Measurements from ENCODE around the gene SPIN2B. TPM values are rescaled to one million over a fixed set of nuclear protein-coding genes. Genes with fewer than 3 reads are reported as not detected.
"Not testable (repeated sequence)": the region's sequence is repeated elsewhere in the genome, so short reads cannot be mapped to it uniquely, and the experiment has no call there.

The SPIN2B gene
- total RNA-seq, 1 donor from 2014 or later = 5.2 TPM

DNA sequence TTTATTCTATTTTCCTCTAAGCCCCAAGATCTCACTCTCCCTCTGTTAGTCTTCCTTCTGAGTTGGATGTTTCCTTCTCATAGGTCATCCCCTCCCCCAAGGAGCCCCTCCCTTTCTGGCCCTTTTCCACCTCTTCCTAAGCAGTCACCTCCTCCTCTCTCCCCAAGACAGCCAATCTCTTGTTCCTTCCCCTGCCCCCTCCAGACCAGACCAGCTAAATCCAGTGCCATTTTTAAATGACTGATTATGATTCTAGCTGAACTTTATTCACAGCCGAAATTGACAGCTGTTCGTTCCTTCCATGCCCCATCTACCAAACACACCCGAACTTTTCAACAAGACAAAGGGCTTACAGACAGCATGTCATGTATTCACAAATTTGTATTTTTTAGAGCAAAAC, 13.9 kb upstream of the SPIN2B start:
- no peak for DNase-seq (ENCODE audit: low read depth)
- no peak for TF ChIP-seq CTCF (IDR thresholded peaks at IDR 0.05; ENCODE audit: insufficient read depth, low read length, poor library complexity, severe bottlenecking)
- H3K27me3 ChIP-seq (ENCODE audit: control insufficient read depth, insufficient read depth, low read length) = no peaks in the 10 kb centered on the region
- H3K36me3 ChIP-seq (ENCODE audit: control insufficient read depth, insufficient read depth, low read length) = no peaks in the 10 kb centered on the region
- no peak overlapping the region for H3K4me3 ChIP-seq (ENCODE audit: low read depth, low read length)

DNA sequence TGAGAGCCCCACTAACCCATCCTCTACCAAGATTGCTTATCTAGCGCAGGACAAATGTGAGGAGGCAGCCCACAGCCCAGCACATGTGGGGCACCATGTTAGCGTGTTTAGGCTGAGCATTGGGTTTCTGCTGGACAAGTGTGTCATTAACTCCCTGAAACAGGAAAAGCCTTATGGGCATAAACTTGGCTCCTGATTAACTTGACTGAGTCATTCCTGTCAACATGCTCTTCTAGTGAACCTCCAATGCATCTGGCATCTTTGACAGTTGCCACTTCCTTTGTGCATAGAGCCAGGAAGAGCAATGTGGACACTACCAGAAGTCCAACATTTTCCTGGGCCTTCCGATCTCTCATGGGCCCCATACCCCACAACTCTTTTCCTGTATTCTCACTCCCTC, 13.4 kb upstream of the SPIN2B start:
- no peak for DNase-seq (ENCODE audit: low read depth)
- H3K4me3 ChIP-seq (ENCODE audit: low read depth, low read length) = no peak overlapping the region
- H3K27me3 ChIP-seq (ENCODE audit: control insufficient read depth, insufficient read depth, low read length) = no peaks in the 10 kb centered on the region
- no peaks in the 10 kb centered on the region for H3K36me3 ChIP-seq (ENCODE audit: control insufficient read depth, insufficient read depth, low read length)
- TF ChIP-seq CTCF (IDR thresholded peaks at IDR 0.05; ENCODE audit: insufficient read depth, low read length, poor library complexity, severe bottlenecking) = no peak

DNA sequence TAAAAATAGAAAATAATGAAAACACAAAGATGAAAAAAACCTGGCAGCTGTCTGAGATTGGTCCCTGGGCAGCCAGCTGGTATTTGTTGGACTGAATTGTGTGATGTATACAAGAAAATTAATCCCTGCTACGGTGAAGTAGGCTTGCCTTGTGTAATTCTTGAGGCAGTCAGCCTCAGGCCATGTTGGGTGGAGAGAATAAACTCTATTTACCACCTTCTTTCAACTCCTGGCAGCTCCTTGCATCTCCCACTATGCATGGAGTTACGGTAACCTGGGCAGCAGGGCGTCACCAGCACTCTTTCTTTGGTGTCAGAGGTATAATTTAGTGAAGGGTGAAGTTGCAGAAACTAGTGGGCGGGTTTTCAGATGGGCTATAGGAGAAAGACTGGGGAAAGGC, 12.4 kb upstream of the SPIN2B start:
- TF ChIP-seq CTCF (IDR thresholded peaks at IDR 0.05; ENCODE audit: insufficient read depth, low read length, poor library complexity, severe bottlenecking) = no peak
- Histone ChIP-seq H3K27me3 (ENCODE audit: control insufficient read depth, insufficient read depth, low read length) (no peaks in the 10 kb centered on the region), H3K4me3 (ENCODE audit: low read depth, low read length) (no peak overlapping the region), H3K36me3 (ENCODE audit: control insufficient read depth, insufficient read depth, low read length) (no peaks in the 10 kb centered on the region)
- DNase-seq (ENCODE audit: low read depth) = no peak

DNA sequence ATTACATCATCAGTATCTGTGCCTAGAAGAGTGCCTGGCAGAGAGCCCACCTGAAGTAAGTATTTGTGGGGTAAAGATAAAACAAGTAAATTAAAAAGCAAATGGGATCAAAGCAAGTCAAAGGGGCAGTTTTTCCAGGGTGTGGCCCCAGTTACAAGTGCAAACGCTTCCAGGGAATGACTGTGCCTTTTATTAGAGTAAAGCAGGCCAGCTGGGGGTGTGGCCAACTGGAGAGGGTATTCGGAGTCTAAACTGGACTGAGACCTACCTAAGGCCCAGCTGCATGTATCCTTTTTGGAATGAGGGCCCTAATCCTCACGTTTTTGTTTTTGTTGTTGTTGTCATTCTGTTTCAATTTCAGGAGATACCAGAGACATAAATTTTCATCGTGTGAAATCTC, 11.9 kb upstream of the SPIN2B start:
- DNase-seq (ENCODE audit: low read depth); H3K36me3 ChIP-seq (ENCODE audit: control insufficient read depth, insufficient read depth, low read length); H3K27me3 ChIP-seq (ENCODE audit: control insufficient read depth, insufficient read depth, low read length): not testable (repeated sequence)

DNA sequence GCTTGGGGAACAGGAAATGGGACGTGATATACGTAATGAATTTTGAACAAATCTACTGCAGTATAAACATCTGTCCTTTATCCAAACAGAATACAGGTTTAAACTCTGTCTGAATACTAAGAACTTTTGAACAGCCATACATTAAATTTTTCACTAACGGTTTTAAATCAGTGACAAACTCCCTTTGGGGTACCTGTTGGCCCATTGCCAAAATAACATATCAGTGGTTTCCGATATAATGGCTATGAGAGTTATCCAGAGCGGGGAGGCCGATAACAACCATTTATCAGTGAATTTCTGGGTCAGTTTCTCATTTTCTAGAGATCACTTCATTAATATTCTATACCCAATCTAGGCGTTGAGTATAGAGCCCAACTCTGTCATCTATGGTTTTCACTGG, 10.7 kb upstream of the SPIN2B start:
- no peak for TF ChIP-seq CTCF (IDR thresholded peaks at IDR 0.05; ENCODE audit: insufficient read depth, low read length, poor library complexity, severe bottlenecking)

More for the DNA sequence above, 11.9 kb upstream of the SPIN2B start:
- not testable (repeated sequence) for H3K4me3 ChIP-seq (ENCODE audit: low read depth, low read length)

DNA sequence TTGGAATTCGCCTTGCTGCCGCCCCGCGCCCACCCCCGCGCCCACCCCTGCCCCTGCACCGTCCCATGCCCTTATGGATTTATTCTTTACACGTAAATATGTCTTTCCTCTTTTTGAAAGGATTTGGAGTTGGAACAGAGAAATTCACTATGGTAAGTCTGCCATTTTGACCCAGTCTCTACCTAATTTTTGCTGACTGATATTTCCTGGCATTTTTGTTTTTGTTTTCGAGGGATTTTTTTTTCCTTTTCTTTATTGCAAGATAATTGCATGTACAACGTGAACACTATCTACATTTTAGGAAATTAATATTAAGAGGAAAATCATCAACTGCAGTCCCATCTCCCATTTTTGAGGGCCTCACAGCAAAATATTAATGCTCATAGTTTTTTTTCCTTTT, 468 bp upstream of the SPIN2B start:
- Histone ChIP-seq H3K4me3 (ENCODE audit: low read depth, low read length) (peak overlapping the region; percentile 72), H3K36me3 (ENCODE audit: control insufficient read depth, insufficient read depth, low read length) (no peaks in the 10 kb centered on the region), H3K27me3 (ENCODE audit: control insufficient read depth, insufficient read depth, low read length) (no peaks in the 10 kb centered on the region)
- DNase-seq (ENCODE audit: low read depth) = no peak
- TF ChIP-seq CTCF (IDR thresholded peaks at IDR 0.05; ENCODE audit: insufficient read depth, low read length, poor library complexity, severe bottlenecking) = no peak

More for the DNA sequence above, 10.7 kb upstream of the SPIN2B start:
- H3K4me3 ChIP-seq (ENCODE audit: low read depth, low read length) = no peak overlapping the region
- H3K36me3 ChIP-seq (ENCODE audit: control insufficient read depth, insufficient read depth, low read length) = no peaks in the 10 kb centered on the region
- no peak for DNase-seq (ENCODE audit: low read depth)
- no peaks in the 10 kb centered on the region for H3K27me3 ChIP-seq (ENCODE audit: control insufficient read depth, insufficient read depth, low read length)

- H3K4me3 ChIP-seq (ENCODE audit: low read depth, low read length) = peak overlapping the region; percentile 72
- not testable (repeated sequence) for H3K36me3 ChIP-seq (ENCODE audit: control insufficient read depth, insufficient read depth, low read length); DNase-seq (ENCODE audit: low read depth); H3K27me3 ChIP-seq (ENCODE audit: control insufficient read depth, insufficient read depth, low read length)
Observed at GRCh38 chrX:57120619-57121161, 658 bp downstream of the SPIN2B start.
